GM23338 (cell line): ENCODE data around the gene GFRA1. TPM values are rescaled to one million over a fixed set of nuclear protein-coding genes. Genes with fewer than 3 reads are reported as not detected.

Experiments
- ATAC-seq: fragments of 200-7000 bp; cut with Tn5 transposase; 3 replicates; pipeline ENCODE4 v1.9.1; 2020
- DNase-seq: peaks from one replicate; pipeline ENCODE4 v3.0.0-alpha.2; 2015; ENCODE audit warnings: low spot score
- H2AFZ ChIP-seq: fragments of 200-600 bp; sonication (generic); 2 replicates; pipeline ENCODE4 v1.8.0; 2016; ENCODE audit warnings: antibody characterized with exemption, mild to moderate bottlenecking, moderate library complexity
- H3F3A ChIP-seq: fragments of 200-600 bp; sonication (generic); replicated peaks from 2 replicates; pipeline ENCODE4 v1.8.0; 2017; ENCODE audit warnings: antibody characterized with exemption, mixed run types, low read depth
- H3K27ac ChIP-seq: fragments of 200-600 bp; sonication (generic); 2 replicates; pipeline ENCODE4 v1.6.1; 2016; ENCODE audit warnings: low read depth
- H3K27me3 ChIP-seq: fragments of 200-600 bp; sonication (generic); 2 replicates; pipeline ENCODE4 v1.8.0; 2016; ENCODE audit warnings: mild to moderate bottlenecking, mixed run types, moderate library complexity; ENCODE audit not compliant: insufficient read depth
- H3K36me3 ChIP-seq: fragments of 200-600 bp; sonication (generic); 2 replicates; pipeline ENCODE4 v1.8.0; 2016; ENCODE audit warnings: mild to moderate bottlenecking; ENCODE audit not compliant: insufficient read depth
- H3K4me1 ChIP-seq: fragments of 200-600 bp; sonication (generic); 2 replicates; pipeline ENCODE4 v1.8.0; 2016; ENCODE audit warnings: mild to moderate bottlenecking, moderate library complexity; ENCODE audit not compliant: insufficient read depth
- H3K4me2 ChIP-seq: fragments of 200-600 bp; sonication (generic); 2 replicates; pipeline ENCODE4 v1.7.1; 2017; ENCODE audit warnings: mixed run types
- H3K4me3 ChIP-seq: fragments of 200-600 bp; sonication (generic); 2 replicates; pipeline ENCODE4 v1.6.1; 2016; ENCODE audit warnings: mixed run types
- H3K79me2 ChIP-seq: fragments of 200-600 bp; sonication (generic); replicated peaks from 2 replicates; pipeline ENCODE4 v1.8.0; 2017; ENCODE audit warnings: mild to moderate bottlenecking; ENCODE audit not compliant: insufficient read depth
- H3K9me2 ChIP-seq: fragments of 200-600 bp; sonication (generic); 2 replicates; pipeline ENCODE4 v1.8.0; 2017; ENCODE audit not compliant: insufficient read depth
- H4K20me1 ChIP-seq: fragments of 200-600 bp; sonication (generic); replicated peaks from 2 replicates; pipeline ENCODE4 v1.8.0; 2017; ENCODE audit warnings: mild to moderate bottlenecking; ENCODE audit not compliant: insufficient read depth
- H3K27ac Mint-ChIP-seq: 2 replicates; pipeline ENCODE4 v1.8.0; 2020; ENCODE audit warnings: inconsistent platforms, mild to moderate bottlenecking, moderate library complexity, mixed read lengths
- H3K27me3 Mint-ChIP-seq: 3 replicates; pipeline ENCODE4 v1.8.0; 2022; ENCODE audit warnings: low read depth, mild to moderate bottlenecking, moderate library complexity, mixed read lengths, inconsistent platforms; ENCODE audit not compliant: insufficient read depth, poor library complexity
- H3K36me3 Mint-ChIP-seq: 3 replicates; pipeline ENCODE4 v1.8.0; 2021; ENCODE audit warnings: low read depth, mild to moderate bottlenecking, inconsistent platforms, moderate library complexity, mixed read lengths
- H3K4me1 Mint-ChIP-seq: 3 replicates; pipeline ENCODE4 v1.8.0; 2020; ENCODE audit warnings: mild to moderate bottlenecking, inconsistent platforms, mixed read lengths
- H3K4me3 Mint-ChIP-seq: 3 replicates; pipeline ENCODE4 v1.8.0; 2021; ENCODE audit warnings: moderate library complexity, mild to moderate bottlenecking, inconsistent platforms, mixed read lengths
- H3K9me3 Mint-ChIP-seq: 3 replicates; pipeline ENCODE4 v1.8.0; 2020; ENCODE audit warnings: moderate library complexity, mild to moderate bottlenecking, inconsistent platforms, mixed read lengths
- CREB1 ChIP-seq: fragments of 250-450 bp; sonication (Bioruptor Pico); IDR thresholded peaks from 2 replicates; pipeline ENCODE4 v1.5.0; 2020; ENCODE audit warnings: low read depth, mild to moderate bottlenecking, moderate library complexity
- NANOG ChIP-seq: IDR thresholded peaks from 2 replicates; pipeline ENCODE4 v1.6.1; 2016; ENCODE audit warnings: antibody characterized with exemption, borderline replicate concordance
- ZNF331 ChIP-seq: fragments of 250-450 bp; sonication (Bioruptor Pico); IDR thresholded peaks from 2 replicates; pipeline ENCODE4 v1.5.0; 2020; ENCODE audit warnings: low read depth, mild to moderate bottlenecking, moderate library complexity
- polyA plus RNA-seq: library from polyadenylated mRNA; unstranded; fragments of >200 nt; fragmentation: Nextera tagmentation; extraction: Ambion mirVana; gene quantifications from 2 replicates; pipeline ENCODE4 v1.2.1, GENCODE V29; 2016
- total RNA-seq: library from RNA; depleted of rRNA; stranded (reverse); fragments of >200 nt; shearing (Covaris generic); gene quantifications from 2 replicates; pipeline ENCODE4 v1.2.3, GENCODE V29; 2014
- TF ChIP-seq, protein P1 (sequence below): IDR thresholded peaks from one replicate; pipeline ENCODE4 v1.6.1; 2018; ENCODE audit warnings: antibody characterized with exemption; ENCODE audit not compliant: unreplicated experiment
- TF ChIP-seq, protein P2 (sequence below): fragments of 250-450 bp; sonication (Bioruptor Pico); IDR thresholded peaks from 2 replicates; pipeline ENCODE4 v1.5.0; 2020; ENCODE audit warnings: mild to moderate bottlenecking, moderate library complexity

The GFRA1 gene
- total and polyA plus RNA-seq, 2 experiments from 2014 or later, result 1.4 to 2.8 TPM

DNA sequence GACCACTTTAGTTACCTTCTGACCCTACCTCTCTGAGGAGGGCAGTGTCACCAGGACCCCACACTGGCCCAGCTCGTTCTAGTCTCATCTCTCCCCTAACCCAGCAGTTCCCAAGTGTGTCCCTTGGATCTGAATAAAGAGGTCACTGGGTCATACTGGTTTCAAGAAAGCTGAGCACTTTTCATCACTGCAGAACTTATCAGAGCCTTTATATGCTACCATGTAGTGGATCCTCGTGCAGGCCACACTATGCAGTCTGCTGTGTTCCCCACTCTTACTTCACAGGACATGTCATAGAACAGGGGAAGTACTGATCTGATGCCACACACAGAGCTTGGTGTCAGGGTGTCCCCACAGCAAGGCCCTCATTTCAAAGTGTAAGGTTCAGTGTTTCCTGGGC lies 113.8 kb downstream of the GFRA1 start:
- no peak overlapping the region for H3K27ac ChIP-seq
- H3K27me3 ChIP-seq, result no peaks in the 10 kb centered on the region
- H3K4me2 ChIP-seq, result no peak overlapping the region
- no peaks in the 10 kb centered on the region for H3K36me3 Mint-ChIP-seq
- no peak overlapping the region for H2AFZ ChIP-seq
- H3K9me3 Mint-ChIP-seq, result peaks cover 5% of the 10 kb centered on the region; the same call in 2 of the 3 replicates
- DNase-seq (no peak), ATAC-seq (no peak)
- H3F3A ChIP-seq, result no peaks in the 10 kb centered on the region
- H3K4me3 ChIP-seq, result no peak overlapping the region
- H3K27me3 Mint-ChIP-seq, result no peaks in the 10 kb centered on the region
- no peak overlapping the region for H3K4me3 Mint-ChIP-seq
- peaks cover 2% of the 10 kb centered on the region; the same call in 1 of the 2 replicates for H3K36me3 ChIP-seq
- H3K27ac Mint-ChIP-seq, result no peak overlapping the region
- H3K4me1 Mint-ChIP-seq, result no peaks in the 10 kb centered on the region; the same call in 2 of the 3 replicates
- H4K20me1 ChIP-seq, result no peaks in the 10 kb centered on the region
- no peaks in the 10 kb centered on the region for H3K4me1 ChIP-seq
- peaks cover 9% of the 10 kb centered on the region; the same call in 1 of the 2 replicates for H3K9me2 ChIP-seq
- H3K79me2 ChIP-seq, result no peaks in the 10 kb centered on the region
- TF ChIP-seq ZNF331 (CRISPR knock-in tag), result no peak
- TF ChIP-seq, protein P1, sequence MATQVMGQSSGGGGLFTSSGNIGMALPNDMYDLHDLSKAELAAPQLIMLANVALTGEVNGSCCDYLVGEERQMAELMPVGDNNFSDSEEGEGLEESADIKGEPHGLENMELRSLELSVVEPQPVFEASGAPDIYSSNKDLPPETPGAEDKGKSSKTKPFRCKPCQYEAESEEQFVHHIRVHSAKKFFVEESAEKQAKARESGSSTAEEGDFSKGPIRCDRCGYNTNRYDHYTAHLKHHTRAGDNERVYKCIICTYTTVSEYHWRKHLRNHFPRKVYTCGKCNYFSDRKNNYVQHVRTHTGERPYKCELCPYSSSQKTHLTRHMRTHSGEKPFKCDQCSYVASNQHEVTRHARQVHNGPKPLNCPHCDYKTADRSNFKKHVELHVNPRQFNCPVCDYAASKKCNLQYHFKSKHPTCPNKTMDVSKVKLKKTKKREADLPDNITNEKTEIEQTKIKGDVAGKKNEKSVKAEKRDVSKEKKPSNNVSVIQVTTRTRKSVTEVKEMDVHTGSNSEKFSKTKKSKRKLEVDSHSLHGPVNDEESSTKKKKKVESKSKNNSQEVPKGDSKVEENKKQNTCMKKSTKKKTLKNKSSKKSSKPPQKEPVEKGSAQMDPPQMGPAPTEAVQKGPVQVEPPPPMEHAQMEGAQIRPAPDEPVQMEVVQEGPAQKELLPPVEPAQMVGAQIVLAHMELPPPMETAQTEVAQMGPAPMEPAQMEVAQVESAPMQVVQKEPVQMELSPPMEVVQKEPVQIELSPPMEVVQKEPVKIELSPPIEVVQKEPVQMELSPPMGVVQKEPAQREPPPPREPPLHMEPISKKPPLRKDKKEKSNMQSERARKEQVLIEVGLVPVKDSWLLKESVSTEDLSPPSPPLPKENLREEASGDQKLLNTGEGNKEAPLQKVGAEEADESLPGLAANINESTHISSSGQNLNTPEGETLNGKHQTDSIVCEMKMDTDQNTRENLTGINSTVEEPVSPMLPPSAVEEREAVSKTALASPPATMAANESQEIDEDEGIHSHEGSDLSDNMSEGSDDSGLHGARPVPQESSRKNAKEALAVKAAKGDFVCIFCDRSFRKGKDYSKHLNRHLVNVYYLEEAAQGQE, result no peak
- TF ChIP-seq NANOG, result no peak
- no peak for TF ChIP-seq CREB1
- TF ChIP-seq, protein P2, sequence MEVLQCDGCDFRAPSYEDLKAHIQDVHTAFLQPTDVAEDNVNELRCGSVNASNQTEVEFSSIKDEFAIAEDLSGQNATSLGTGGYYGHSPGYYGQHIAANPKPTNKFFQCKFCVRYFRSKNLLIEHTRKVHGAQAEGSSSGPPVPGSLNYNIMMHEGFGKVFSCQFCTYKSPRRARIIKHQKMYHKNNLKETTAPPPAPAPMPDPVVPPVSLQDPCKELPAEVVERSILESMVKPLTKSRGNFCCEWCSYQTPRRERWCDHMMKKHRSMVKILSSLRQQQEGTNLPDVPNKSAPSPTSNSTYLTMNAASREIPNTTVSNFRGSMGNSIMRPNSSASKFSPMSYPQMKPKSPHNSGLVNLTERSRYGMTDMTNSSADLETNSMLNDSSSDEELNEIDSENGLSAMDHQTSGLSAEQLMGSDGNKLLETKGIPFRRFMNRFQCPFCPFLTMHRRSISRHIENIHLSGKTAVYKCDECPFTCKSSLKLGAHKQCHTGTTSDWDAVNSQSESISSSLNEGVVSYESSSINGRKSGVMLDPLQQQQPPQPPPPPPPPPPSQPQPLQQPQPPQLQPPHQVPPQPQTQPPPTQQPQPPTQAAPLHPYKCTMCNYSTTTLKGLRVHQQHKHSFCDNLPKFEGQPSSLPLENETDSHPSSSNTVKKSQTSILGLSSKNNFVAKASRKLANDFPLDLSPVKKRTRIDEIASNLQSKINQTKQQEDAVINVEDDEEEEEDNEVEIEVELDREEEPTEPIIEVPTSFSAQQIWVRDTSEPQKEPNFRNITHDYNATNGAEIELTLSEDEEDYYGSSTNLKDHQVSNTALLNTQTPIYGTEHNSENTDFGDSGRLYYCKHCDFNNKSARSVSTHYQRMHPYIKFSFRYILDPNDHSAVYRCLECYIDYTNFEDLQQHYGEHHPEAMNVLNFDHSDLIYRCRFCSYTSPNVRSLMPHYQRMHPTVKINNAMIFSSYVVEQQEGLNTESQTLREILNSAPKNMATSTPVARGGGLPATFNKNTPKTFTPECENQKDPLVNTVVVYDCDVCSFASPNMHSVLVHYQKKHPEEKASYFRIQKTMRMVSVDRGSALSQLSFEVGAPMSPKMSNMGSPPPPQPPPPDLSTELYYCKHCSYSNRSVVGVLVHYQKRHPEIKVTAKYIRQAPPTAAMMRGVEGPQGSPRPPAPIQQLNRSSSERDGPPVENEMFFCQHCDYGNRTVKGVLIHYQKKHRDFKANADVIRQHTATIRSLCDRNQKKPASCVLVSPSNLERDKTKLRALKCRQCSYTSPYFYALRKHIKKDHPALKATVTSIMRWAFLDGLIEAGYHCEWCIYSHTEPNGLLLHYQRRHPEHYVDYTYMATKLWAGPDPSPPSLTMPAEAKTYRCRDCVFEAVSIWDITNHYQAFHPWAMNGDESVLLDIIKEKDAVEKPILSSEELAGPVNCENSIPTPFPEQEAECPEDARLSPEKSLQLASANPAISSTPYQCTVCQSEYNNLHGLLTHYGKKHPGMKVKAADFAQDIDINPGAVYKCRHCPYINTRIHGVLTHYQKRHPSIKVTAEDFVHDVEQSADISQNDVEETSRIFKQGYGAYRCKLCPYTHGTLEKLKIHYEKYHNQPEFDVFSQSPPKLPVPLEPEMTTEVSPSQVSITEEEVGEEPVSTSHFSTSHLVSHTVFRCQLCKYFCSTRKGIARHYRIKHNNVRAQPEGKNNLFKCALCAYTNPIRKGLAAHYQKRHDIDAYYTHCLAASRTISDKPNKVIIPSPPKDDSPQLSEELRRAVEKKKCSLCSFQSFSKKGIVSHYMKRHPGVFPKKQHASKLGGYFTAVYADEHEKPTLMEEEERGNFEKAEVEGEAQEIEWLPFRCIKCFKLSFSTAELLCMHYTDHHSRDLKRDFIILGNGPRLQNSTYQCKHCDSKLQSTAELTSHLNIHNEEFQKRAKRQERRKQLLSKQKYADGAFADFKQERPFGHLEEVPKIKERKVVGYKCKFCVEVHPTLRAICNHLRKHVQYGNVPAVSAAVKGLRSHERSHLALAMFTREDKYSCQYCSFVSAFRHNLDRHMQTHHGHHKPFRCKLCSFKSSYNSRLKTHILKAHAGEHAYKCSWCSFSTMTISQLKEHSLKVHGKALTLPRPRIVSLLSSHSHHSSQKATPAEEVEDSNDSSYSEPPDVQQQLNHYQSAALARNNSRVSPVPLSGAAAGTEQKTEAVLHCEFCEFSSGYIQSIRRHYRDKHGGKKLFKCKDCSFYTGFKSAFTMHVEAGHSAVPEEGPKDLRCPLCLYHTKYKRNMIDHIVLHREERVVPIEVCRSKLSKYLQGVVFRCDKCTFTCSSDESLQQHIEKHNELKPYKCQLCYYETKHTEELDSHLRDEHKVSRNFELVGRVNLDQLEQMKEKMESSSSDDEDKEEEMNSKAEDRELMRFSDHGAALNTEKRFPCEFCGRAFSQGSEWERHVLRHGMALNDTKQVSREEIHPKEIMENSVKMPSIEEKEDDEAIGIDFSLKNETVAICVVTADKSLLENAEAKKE, result no peak
